Measurements from ENCODE around the gene EIF1AX. TPM values are rescaled to one million over a fixed set of nuclear protein-coding genes. Genes with fewer than 3 reads are reported as not detected.

Gene EIF1AX
- total RNA-seq, 4 donors from 2014 or later, result 41.5 to 56.8 (median 45.2) TPM

GRCh38 chrX:20089845-20090244, 51.8 kb downstream of the EIF1AX start:
- no peak for TF ChIP-seq POLR2AphosphoS5 (IDR thresholded peaks at IDR 0.05)
- TF ChIP-seq POLR2A (IDR thresholded peaks at IDR 0.05), result no peak
- no peak for TF ChIP-seq CTCF (IDR thresholded peaks at IDR 0.05)
- no peak for TF ChIP-seq EP300 (IDR thresholded peaks at IDR 0.05)
- Histone ChIP-seq H3K9me3 (no peaks in the 10 kb centered on the region), H3K27ac (no peak overlapping the region), H3K4me1 (no peaks in the 10 kb centered on the region), H3K4me3 (no peak overlapping the region), H3K36me3 (no peaks in the 10 kb centered on the region), H3K27me3 (no peaks in the 10 kb centered on the region)
- WGBS, result 68% methylated on average over 6 of the region's 6 CpGs
- DNase-seq (ENCODE audit: low spot score in 2 of 2), result no peak

- TF ChIP-seq CTCF (IDR thresholded peaks at IDR 0.05), result no peak
- TF ChIP-seq EP300 (IDR thresholded peaks at IDR 0.05), result no peak
- no peak for TF ChIP-seq POLR2A (IDR thresholded peaks at IDR 0.05)
- TF ChIP-seq POLR2AphosphoS5 (IDR thresholded peaks at IDR 0.05), result no peak
- Histone ChIP-seq H3K27ac (no peak overlapping the region), H3K9me3 (no peaks in the 10 kb centered on the region), H3K36me3 (no peaks in the 10 kb centered on the region), H3K4me1 (no peaks in the 10 kb centered on the region), H3K27me3 (no peaks in the 10 kb centered on the region), H3K4me3 (no peak overlapping the region)
- 82% methylated on average over 1 of the region's 1 CpG for WGBS
- no peak for DNase-seq (ENCODE audit: low spot score in 2 of 2)
Measured at GRCh38 chrX:20080277-20080676, 61.4 kb downstream of the EIF1AX start.

Other genes with a start within 250 kb of the EIF1AX start
- gene BCLAF3, start 150.8 kb downstream of the EIF1AX start, total RNA-seq, result 10 to 100 TPM in 1 of 4 donors, 1 to 10 TPM in 3; 6.0 to 16.3 (median 7.4) TPM
- 1 to 10 TPM in 2 of 4 donors, under 1 TPM in 1, not detected in 1; 0.78 to 6.3 (median 1.4) TPM for gene MAP7D2, start 24.9 kb downstream of the EIF1AX start, total RNA-seq
- 10 to 100 TPM; 27.2 to 36.0 (median 32.2) TPM for gene RPS6KA3, start 125.1 kb upstream of the EIF1AX start, total RNA-seq

All from suprapubic skin (tissue), 4 donors.